ENCODE results near the gene TMEM116. TPM values are rescaled to one million over a fixed set of nuclear protein-coding genes. Genes with fewer than 3 reads are reported as not detected.
"Not testable (repeated sequence)": the region's sequence is repeated elsewhere in the genome, so short reads cannot be mapped to it uniquely, and the experiment has no call there.

TMEM116 gene
- total RNA-seq, 2 experiments from 2014 or later = 12.7 to 13.4 TPM

- CTCF ChIA-PET = interaction anchor here (0.6 kb wide), 1 partner anchor 35 kb away, joined by 3 read pairs; no protein-coding TSS in a partner anchor
- peaks cover 14% of the 10 kb centered on the region for H3K4me1 Mint-ChIP-seq (ENCODE audit: low read depth)
- H3K27ac Mint-ChIP-seq = no peak overlapping the region
These were observed 48.0 kb downstream of the TMEM116 start for GRCh38 chr12:111964935-111965334.

DNA sequence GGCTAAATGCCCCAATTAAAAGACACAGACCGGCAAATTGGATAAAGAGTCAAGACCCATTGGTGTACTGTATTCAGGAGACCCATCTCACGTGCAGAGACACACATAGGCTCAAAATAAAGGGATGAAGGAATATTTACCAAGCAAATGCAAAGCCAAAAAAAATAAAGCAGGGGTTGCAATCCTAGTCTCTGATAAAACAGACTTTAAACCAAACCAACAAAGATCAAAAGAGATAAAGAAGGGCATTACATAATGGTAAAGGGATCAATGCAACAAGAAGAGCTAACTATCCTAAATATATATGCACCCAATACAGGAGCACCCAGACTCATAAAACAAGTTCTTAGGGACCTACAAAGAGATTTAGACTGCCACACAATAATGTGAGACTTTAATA, 53.4 kb downstream of the TMEM116 start:
- H3K4me3 Mint-ChIP-seq; H3K4me1 Mint-ChIP-seq (ENCODE audit: low read depth); intact Hi-C loops (cut with micrococcal nuclease); H3K27me3 Mint-ChIP-seq (ENCODE audit: low read depth); DNase-seq; CTCF ChIA-PET; H3K27ac Mint-ChIP-seq: not testable (repeated sequence)
- peaks cover 23% of the 10 kb centered on the region for H3K9me3 Mint-ChIP-seq
- peaks cover 36% of the 10 kb centered on the region for H3K36me3 Mint-ChIP-seq (ENCODE audit: low read depth)

More at GRCh38 chr12:111964935-111965334, 48.0 kb downstream of the TMEM116 start:
- intact Hi-C loops (cut with micrococcal nuclease) = no loop called here
- peaks cover 19% of the 10 kb centered on the region for H3K36me3 Mint-ChIP-seq (ENCODE audit: low read depth)
- H3K27me3 Mint-ChIP-seq (ENCODE audit: low read depth) = no peaks in the 10 kb centered on the region
- peaks cover 9% of the 10 kb centered on the region for H3K9me3 Mint-ChIP-seq
- no peak overlapping the region for H3K4me3 Mint-ChIP-seq
- DNase-seq = no peak

DNA sequence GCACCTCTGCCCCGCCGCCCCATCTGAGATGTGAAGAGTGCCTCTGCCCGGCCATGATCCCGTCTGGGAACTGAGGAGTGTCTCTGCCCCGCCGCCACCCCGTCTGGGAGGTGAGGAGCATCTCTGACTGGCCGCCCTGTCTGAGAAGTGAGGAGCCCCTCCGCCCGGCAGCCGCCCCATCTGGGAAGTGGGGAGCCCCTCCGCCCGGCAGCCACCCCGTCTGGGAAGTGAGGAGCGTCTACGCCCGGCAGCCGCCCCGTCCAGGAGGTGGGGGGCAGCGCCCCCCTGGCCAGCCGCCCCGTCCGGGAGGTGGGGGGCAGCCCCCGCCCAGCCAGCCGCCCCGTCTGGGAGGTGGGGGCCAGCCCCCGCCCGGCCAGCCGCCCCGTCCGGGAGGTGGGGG, 55.7 kb downstream of the TMEM116 start:
- H3K4me3 Mint-ChIP-seq; H3K27me3 Mint-ChIP-seq (ENCODE audit: low read depth); DNase-seq; H3K4me1 Mint-ChIP-seq (ENCODE audit: low read depth); CTCF ChIA-PET; intact Hi-C loops (cut with micrococcal nuclease); H3K27ac Mint-ChIP-seq: not testable (repeated sequence)
- peaks cover 31% of the 10 kb centered on the region for H3K36me3 Mint-ChIP-seq (ENCODE audit: low read depth)
- peaks cover 21% of the 10 kb centered on the region for H3K9me3 Mint-ChIP-seq

- Mint-ChIP-seq H3K4me3 (no peak overlapping the region), H3K36me3 (ENCODE audit: low read depth) (peaks cover 23% of the 10 kb centered on the region), H3K27ac (no peak overlapping the region), H3K9me3 (peaks cover 15% of the 10 kb centered on the region), H3K27me3 (ENCODE audit: low read depth) (no peaks in the 10 kb centered on the region), H3K4me1 (ENCODE audit: low read depth) (peaks cover 12% of the 10 kb centered on the region)
- intact Hi-C loops (cut with micrococcal nuclease) = no loop called here
- CTCF ChIA-PET = no interaction called here
- no peak for DNase-seq
These were observed 58.0 kb downstream of the TMEM116 start for GRCh38 chr12:111954969-111955368.

DNA sequence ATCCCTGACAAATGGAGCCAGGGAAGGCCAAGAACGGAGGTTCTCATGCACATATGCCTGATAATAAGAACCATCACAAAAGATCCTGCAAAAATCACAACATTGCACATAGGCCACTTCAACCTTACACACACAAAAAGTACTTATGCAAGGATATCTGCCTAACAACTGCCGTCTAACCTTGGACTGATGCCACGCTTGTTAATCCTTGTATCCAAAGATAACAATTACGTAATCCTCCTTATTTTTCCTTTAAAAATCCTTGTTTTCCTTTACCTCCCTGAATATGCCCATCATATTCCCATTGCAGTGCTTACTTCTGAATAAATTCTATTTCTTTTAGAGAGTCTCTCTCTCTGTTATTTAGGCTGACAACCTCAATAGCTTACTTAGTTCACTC, 59.5 kb downstream of the TMEM116 start:
- Mint-ChIP-seq H3K27ac (no peak overlapping the region), H3K4me3 (no peak overlapping the region), H3K9me3 (peaks cover 9% of the 10 kb centered on the region), H3K4me1 (ENCODE audit: low read depth) (peaks cover 14% of the 10 kb centered on the region), H3K36me3 (ENCODE audit: low read depth) (peaks cover 10% of the 10 kb centered on the region), H3K27me3 (ENCODE audit: low read depth) (no peaks in the 10 kb centered on the region)
- intact Hi-C loops (cut with micrococcal nuclease) = no loop called here
- CTCF ChIA-PET = interaction anchor here (1.1 kb wide), 1 partner anchor 9 kb away, joined by 4 read pairs; no protein-coding TSS in a partner anchor
- no peak for DNase-seq

GRCh38 chr12:111952084-111952787, 60.7 kb downstream of the TMEM116 start:
- H3K4me3 Mint-ChIP-seq = not testable (repeated sequence)

DNA sequence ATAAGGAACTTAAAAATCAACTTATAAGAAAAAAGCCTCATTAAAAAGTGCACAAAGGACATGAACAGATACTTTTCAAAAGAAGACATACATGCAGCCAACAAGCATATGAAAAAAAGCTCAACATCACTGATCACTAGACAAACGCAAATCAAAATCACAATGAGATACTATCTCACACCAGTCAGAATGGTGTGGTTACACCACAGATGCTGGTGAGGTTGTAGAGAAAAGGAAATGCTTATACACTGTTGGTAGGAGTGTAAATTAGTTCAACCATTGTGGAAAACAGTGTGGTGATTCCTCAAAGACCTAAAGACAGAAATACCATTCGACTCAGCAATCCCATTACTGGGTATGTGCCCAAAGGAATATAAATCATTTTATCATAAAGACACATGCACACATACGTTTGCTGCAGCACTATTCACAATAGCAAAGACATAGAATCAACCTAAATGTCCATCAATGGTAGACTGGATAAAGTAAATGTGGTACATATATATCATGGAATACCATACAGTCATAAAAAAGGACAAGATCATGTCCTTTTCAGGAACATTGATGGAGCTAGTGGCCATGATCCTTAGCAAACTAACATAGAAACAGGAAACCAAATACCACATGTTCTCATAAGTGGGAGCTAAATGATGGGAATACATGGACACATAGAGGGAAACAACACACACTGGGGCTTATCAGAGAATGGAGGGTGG, 61.8 kb downstream of the TMEM116 start:
- DNase-seq; H3K27ac Mint-ChIP-seq; intact Hi-C loops (cut with micrococcal nuclease); H3K36me3 Mint-ChIP-seq (ENCODE audit: low read depth); H3K27me3 Mint-ChIP-seq (ENCODE audit: low read depth); H3K4me3 Mint-ChIP-seq; H3K9me3 Mint-ChIP-seq: not testable (repeated sequence)
- H3K4me1 Mint-ChIP-seq (ENCODE audit: low read depth) = peaks cover 25% of the 10 kb centered on the region
- CTCF ChIA-PET = interaction anchor here (1.3 kb wide), 1 partner anchor 8 kb away, joined by 3 read pairs; no protein-coding TSS in a partner anchor

More at GRCh38 chr12:111952084-111952787, 60.7 kb downstream of the TMEM116 start:
- CTCF ChIA-PET = interaction anchor here (0.7 to 1.3 kb wide), 2 partner anchors 9 to 61 kb away, joined by 3 to 4 read pairs; partner anchors contain the start of genes ERP29 and TMEM116
- H3K27me3 Mint-ChIP-seq (ENCODE audit: low read depth); H3K36me3 Mint-ChIP-seq (ENCODE audit: low read depth); intact Hi-C loops (cut with micrococcal nuclease); H3K27ac Mint-ChIP-seq; H3K9me3 Mint-ChIP-seq; DNase-seq: not testable (repeated sequence)
- H3K4me1 Mint-ChIP-seq (ENCODE audit: low read depth) = peaks cover 18% of the 10 kb centered on the region

DNA sequence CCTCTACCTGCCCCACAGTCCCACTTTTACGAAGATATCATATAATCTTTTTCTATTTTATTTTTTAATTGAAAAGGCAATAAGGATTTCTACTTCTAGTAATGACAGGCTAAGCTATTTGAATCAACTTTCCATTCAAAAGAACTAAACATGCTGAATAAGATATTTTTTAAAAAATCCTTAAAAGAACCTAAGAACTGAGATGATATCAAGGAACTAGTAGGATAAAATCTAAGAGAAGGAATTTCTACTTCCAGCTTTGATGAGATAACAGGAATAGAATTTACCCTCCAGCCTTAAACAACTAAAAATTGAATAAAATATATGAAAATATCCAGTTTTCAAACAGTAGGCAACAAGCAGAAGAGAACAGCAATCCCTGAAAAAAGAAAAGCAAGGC, 69.0 kb downstream of the TMEM116 start:
- Mint-ChIP-seq H3K9me3 (no peaks in the 10 kb centered on the region), H3K36me3 (ENCODE audit: low read depth) (no peaks in the 10 kb centered on the region), H3K27me3 (ENCODE audit: low read depth) (no peaks in the 10 kb centered on the region), H3K27ac (no peak overlapping the region), H3K4me3 (no peak overlapping the region), H3K4me1 (ENCODE audit: low read depth) (peaks cover 17% of the 10 kb centered on the region)
- CTCF ChIA-PET = interaction anchor here (0.8 to 3.9 kb wide), 9 partner anchors 9 to 97 kb away, joined by 3 to 36 read pairs (median 4); partner anchors contain the start of genes ERP29 and TMEM116
- DNase-seq = no peak
- intact Hi-C loops (cut with micrococcal nuclease) = no loop called here

DNA sequence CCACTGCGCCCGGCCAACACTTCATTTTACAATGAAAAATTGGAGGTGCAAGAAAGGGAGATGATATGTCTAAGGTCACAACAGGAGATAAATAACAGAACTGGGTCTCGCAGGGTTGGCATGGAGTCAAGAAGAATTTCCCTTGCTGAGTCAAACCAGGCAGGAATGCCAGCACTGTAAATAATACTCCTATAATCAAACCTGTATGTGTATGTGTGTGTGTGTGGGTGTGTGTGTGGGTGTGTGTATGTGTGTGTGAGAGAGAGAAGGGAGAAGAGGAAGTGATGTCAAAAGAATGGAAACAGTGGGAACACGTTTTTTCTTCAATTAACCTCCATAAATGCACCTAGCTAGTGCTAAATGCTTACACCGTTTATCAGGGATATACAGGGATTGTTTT, 70.4 kb downstream of the TMEM116 start:
- peaks cover 12% of the 10 kb centered on the region for H3K4me1 Mint-ChIP-seq (ENCODE audit: low read depth)
- H3K27me3 Mint-ChIP-seq (ENCODE audit: low read depth) = no peaks in the 10 kb centered on the region
- no peak overlapping the region for H3K4me3 Mint-ChIP-seq
- no peak for DNase-seq
- intact Hi-C loops (cut with micrococcal nuclease) = no loop called here
- H3K27ac Mint-ChIP-seq = no peak overlapping the region
- H3K36me3 Mint-ChIP-seq (ENCODE audit: low read depth) = no peaks in the 10 kb centered on the region
- H3K9me3 Mint-ChIP-seq = no peaks in the 10 kb centered on the region
- CTCF ChIA-PET = interaction anchor here (0.6 to 1.4 kb wide), 3 partner anchors 9 to 74 kb away, joined by 3 read pairs; no protein-coding TSS in a partner anchor

DNA sequence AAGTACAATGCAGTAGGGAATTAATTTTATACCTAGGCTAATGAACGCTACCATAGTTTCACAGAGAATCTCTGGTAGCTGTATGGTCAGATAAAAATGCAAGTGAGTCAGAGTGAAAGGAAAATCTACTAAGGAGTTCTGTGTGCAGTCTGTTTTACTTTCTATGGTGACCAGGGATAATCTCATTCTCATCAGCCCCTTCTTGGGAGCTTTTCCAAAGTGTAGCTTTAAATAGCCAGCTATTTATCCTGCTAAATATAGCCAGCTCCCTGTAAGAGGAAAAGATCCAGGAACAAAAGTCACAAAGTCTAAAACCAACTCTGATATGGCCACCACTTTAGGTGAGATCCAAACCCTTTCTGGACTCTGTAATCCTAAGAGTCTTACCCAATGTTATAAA, 75.5 kb downstream of the TMEM116 start:
- CTCF ChIA-PET = interaction anchor here (1.1 to 1.3 kb wide), 2 partner anchors 10 to 232 kb away, joined by 4 read pairs; no protein-coding TSS in a partner anchor
- intact Hi-C loops (cut with micrococcal nuclease) = no loop called here
- no peak for DNase-seq
- peaks cover under 1% of the 10 kb centered on the region for H3K4me1 Mint-ChIP-seq (ENCODE audit: low read depth)
- H3K27ac Mint-ChIP-seq = no peak overlapping the region
- H3K4me3 Mint-ChIP-seq = no peak overlapping the region
- H3K9me3 Mint-ChIP-seq = no peaks in the 10 kb centered on the region
- no peaks in the 10 kb centered on the region for H3K36me3 Mint-ChIP-seq (ENCODE audit: low read depth)
- no peaks in the 10 kb centered on the region for H3K27me3 Mint-ChIP-seq (ENCODE audit: low read depth)

DNA sequence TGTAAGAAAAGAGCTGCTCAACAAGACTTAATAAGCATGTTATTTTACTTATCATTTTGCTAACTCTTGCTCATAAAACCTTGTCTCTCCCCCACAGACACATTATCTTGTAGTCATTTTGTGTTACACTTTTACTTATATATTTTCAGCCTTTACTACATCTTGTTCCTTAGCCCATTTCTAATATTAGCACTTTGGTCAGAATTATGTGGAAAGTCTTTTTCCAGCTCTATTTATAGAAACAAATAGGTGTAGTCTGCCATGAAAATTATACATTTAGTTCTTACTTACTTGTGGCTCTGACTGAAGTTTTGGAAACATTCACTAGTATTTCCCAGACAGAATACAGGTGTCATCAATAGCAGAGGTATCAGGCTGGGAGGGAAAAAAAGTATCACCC, 76.1 kb downstream of the TMEM116 start:
- Mint-ChIP-seq H3K27me3 (ENCODE audit: low read depth) (no peaks in the 10 kb centered on the region), H3K9me3 (no peaks in the 10 kb centered on the region), H3K36me3 (ENCODE audit: low read depth) (no peaks in the 10 kb centered on the region), H3K4me1 (ENCODE audit: low read depth) (no peaks in the 10 kb centered on the region), H3K27ac (no peak overlapping the region), H3K4me3 (no peak overlapping the region)
- DNase-seq = no peak
- CTCF ChIA-PET = interaction anchor here (0.7 to 1.3 kb wide), 2 partner anchors 9 to 86 kb away, joined by 4 read pairs; no protein-coding TSS in a partner anchor
- intact Hi-C loops (cut with micrococcal nuclease) = no loop called here

DNA sequence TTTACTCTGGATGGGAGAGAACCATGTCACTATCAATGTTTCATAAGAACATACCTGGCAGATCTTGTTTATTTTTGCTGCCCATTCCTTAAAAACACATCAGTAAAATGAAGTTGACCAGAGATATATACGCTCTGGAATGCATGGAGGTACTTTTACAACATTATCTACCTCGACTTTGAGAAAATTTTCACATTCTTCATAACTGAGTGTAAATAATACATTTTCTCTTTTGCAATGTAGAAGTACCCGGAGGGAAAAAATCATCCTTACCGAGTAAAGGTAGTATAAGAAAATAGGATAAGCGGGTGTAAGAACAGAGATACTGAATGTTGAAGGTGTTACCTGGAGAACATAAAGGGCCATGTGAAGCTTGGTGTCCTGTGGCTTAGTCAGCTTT, 80.7 kb downstream of the TMEM116 start:
- no peaks in the 10 kb centered on the region for H3K36me3 Mint-ChIP-seq (ENCODE audit: low read depth)
- H3K9me3 Mint-ChIP-seq = no peaks in the 10 kb centered on the region

More for the DNA sequence above, 80.7 kb downstream of the TMEM116 start:
- intact Hi-C loops (cut with micrococcal nuclease) = no loop called here
- Mint-ChIP-seq H3K27me3 (ENCODE audit: low read depth) (no peaks in the 10 kb centered on the region), H3K4me1 (ENCODE audit: low read depth) (no peaks in the 10 kb centered on the region), H3K4me3 (no peak overlapping the region), H3K27ac (no peak overlapping the region)
- DNase-seq = no peak
- CTCF ChIA-PET = interaction anchor here (1.0 kb wide), 1 partner anchor 92 kb away, joined by 3 read pairs; no protein-coding TSS in a partner anchor
